ENCODE measurements around the gene TBCD.

TBCD gene

GRCh38 chr17:82993005-82993404, 241.1 kb downstream of the TBCD start:
- Histone ChIP-seq H3K27ac (ENCODE audit: low read depth, low read length) (no peak overlapping the region), H3K27me3 (ENCODE audit: control insufficient read depth in 1 of 2, insufficient read depth in 2 of 2, low read length in 2 of 2) (no peaks in the 10 kb centered on the region), H3K9ac (ENCODE audit: low read depth in 1 of 2, low read length in 2 of 2) (no peak overlapping the region), H3K4me1 (ENCODE audit: control insufficient read depth in 1 of 2, insufficient read depth in 2 of 2, low read length in 2 of 2) (no peaks in the 10 kb centered on the region), H3K36me3 (ENCODE audit: control insufficient read depth in 1 of 2, insufficient read depth in 2 of 2, low read length in 2 of 2) (no peaks in the 10 kb centered on the region), H3K9me3 (ENCODE audit: control insufficient read depth in 1 of 2, low read length in 2 of 2) (peaks cover 0 to 7% of the 10 kb centered on the region in 2 donors), H3K4me3 (ENCODE audit: low read depth in 1 of 2, low read length in 2 of 2) (no peak overlapping the region)

All from duodenal mucosa (tissue), 2 donors.